H1 (cell line): Measurements from ENCODE around the gene RHO.

ENCODE experiments used
- GABPA ChIP-seq: IDR thresholded peaks from 2 replicates; pipeline ENCODE4 v1.6.1; 2011; ENCODE audit warnings: mild to moderate bottlenecking, low read length, moderate library complexity, borderline replicate concordance; ENCODE audit not compliant: insufficient read depth
- POLR2A ChIP-seq, 2 experiments: IDR thresholded peaks; 1 replicate in 1 of 2; 2 replicates in 1 of 2; pipeline ENCODE4 v1.6.1; 2011; ENCODE audit warnings: low read depth in 2 of 2, low read length in 2 of 2, mild to moderate bottlenecking in 2 of 2; ENCODE audit errors: control extremely low read depth in 1 of 2
- TF ChIP-seq, protein P1 (sequence below), 3 experiments: IDR thresholded peaks; 1 replicate in 2 of 3; 2 replicates in 1 of 3; pipeline versions ENCODE4 v1.5.1 to v1.6.1; 2011; ENCODE audit warnings: low read length in 3 of 3, mild to moderate bottlenecking in 3 of 3, inconsistent platforms in 2 of 3, low read depth in 1 of 3, moderate library complexity in 1 of 3; ENCODE audit not compliant: insufficient read depth in 1 of 3; ENCODE audit errors: control extremely low read depth in 1 of 3

DNA sequence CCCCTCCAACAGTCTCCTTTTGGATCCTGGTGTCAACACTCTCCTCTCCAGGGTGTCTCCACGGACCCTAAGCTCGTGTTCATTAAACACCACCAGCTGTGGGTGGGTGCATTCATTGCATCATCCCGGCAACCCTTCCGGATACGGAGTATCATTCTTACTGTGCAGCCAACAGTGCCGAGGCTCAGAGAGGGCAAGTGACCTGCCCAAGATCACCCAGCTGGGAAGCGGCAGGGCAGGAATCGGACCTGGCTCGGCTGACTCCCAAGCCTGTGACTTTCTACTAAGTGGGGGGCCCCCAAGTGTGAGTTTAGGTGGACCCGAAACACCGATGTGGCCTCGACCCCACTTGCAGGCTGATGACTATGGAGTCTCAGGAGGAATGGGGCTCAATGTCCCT, 34.9 kb downstream of the RHO start:
- TF ChIP-seq, protein P1, sequence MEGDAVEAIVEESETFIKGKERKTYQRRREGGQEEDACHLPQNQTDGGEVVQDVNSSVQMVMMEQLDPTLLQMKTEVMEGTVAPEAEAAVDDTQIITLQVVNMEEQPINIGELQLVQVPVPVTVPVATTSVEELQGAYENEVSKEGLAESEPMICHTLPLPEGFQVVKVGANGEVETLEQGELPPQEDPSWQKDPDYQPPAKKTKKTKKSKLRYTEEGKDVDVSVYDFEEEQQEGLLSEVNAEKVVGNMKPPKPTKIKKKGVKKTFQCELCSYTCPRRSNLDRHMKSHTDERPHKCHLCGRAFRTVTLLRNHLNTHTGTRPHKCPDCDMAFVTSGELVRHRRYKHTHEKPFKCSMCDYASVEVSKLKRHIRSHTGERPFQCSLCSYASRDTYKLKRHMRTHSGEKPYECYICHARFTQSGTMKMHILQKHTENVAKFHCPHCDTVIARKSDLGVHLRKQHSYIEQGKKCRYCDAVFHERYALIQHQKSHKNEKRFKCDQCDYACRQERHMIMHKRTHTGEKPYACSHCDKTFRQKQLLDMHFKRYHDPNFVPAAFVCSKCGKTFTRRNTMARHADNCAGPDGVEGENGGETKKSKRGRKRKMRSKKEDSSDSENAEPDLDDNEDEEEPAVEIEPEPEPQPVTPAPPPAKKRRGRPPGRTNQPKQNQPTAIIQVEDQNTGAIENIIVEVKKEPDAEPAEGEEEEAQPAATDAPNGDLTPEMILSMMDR (IDR thresholded peaks at IDR 0.05; ENCODE audit: control extremely low read depth in 1 of 3, insufficient read depth in 1 of 3, low read depth in 1 of 3, low read length in 3 of 3): no peak
- TF ChIP-seq POLR2A (IDR thresholded peaks at IDR 0.05; ENCODE audit: control extremely low read depth in 1 of 2, low read depth in 2 of 2, low read length in 2 of 2) (no peak), GABPA (no peak)
